GM12801 (cell line): Measurements from ENCODE around the gene SDHC.

ENCODE experiments used
- CTCF ChIP-seq: IDR thresholded peaks from one replicate; pipeline ENCODE4 v1.5.1; 2011; ENCODE audit warnings: control low read depth; ENCODE audit not compliant: insufficient read length; ENCODE audit errors: extremely low read depth

SDHC gene

GRCh38 chr1:161300478-161300877 lies 13.7 kb upstream of the SDHC start:
- no peak for TF ChIP-seq CTCF

GRCh38 chr1:161304927-161305866 lies 9.0 kb upstream of the SDHC start:
- TF ChIP-seq CTCF: no peak

GRCh38 chr1:161305867-161306519 lies 8.2 kb upstream of the SDHC start:
- no peak for TF ChIP-seq CTCF

- no peak for TF ChIP-seq CTCF
Measured at GRCh38 chr1:161307230-161307768, 6.9 kb upstream of the SDHC start.

- no peak for TF ChIP-seq CTCF
Measured at GRCh38 chr1:161307892-161308638, 6.1 kb upstream of the SDHC start.

- TF ChIP-seq CTCF: no peak
Measured at GRCh38 chr1:161309868-161310267, 4.3 kb upstream of the SDHC start, which contains the start of gene MPZ. Gene MPZ (minus strand): TSS chr1:161309968. CDS start chr1:161309905, 63 bp downstream.

GRCh38 chr1:161311595-161312181 lies 2.5 kb upstream of the SDHC start:
- TF ChIP-seq CTCF: no peak
